ENCODE measurements around the gene RBFOX1.

The RBFOX1 gene

GRCh38 chr16:7689234-7689633 lies 356.6 kb downstream of the RBFOX1 start:
- no peak for DNase-seq (ENCODE audit: low spot score)

GRCh38 chr16:7691533-7691932 lies 358.9 kb downstream of the RBFOX1 start:
- DNase-seq (ENCODE audit: low spot score): no peak

GRCh38 chr16:7703672-7704071 lies 371.0 kb downstream of the RBFOX1 start:
- no peak for DNase-seq (ENCODE audit: low spot score)

GRCh38 chr16:7705885-7706284 lies 373.2 kb downstream of the RBFOX1 start:
- no peak for DNase-seq (ENCODE audit: low spot score)

- no peak for DNase-seq (ENCODE audit: low spot score)
These were observed 376.5 kb downstream of the RBFOX1 start for GRCh38 chr16:7709186-7709585.

- DNase-seq (ENCODE audit: low spot score): no peak
These were observed 380.6 kb downstream of the RBFOX1 start for GRCh38 chr16:7713244-7713643.

GRCh38 chr16:7714775-7715174 lies 382.1 kb downstream of the RBFOX1 start:
- no peak for DNase-seq (ENCODE audit: low spot score)

GRCh38 chr16:7716660-7717550 lies 384.3 kb downstream of the RBFOX1 start:
- no peak for DNase-seq (ENCODE audit: low spot score)

GRCh38 chr16:7722761-7723160 lies 390.1 kb downstream of the RBFOX1 start:
- no peak for DNase-seq (ENCODE audit: low spot score)

GRCh38 chr16:7731141-7731540 lies 398.5 kb downstream of the RBFOX1 start:
- DNase-seq (ENCODE audit: low spot score): no peak

- DNase-seq (ENCODE audit: low spot score): no peak
These were observed 403.6 kb downstream of the RBFOX1 start for GRCh38 chr16:7736138-7736665.

- DNase-seq (ENCODE audit: low spot score): no peak
These were observed 410.0 kb downstream of the RBFOX1 start for GRCh38 chr16:7742626-7743025.

- DNase-seq (ENCODE audit: low spot score): no peak
These were observed 412.1 kb downstream of the RBFOX1 start for GRCh38 chr16:7744546-7745264.

- DNase-seq (ENCODE audit: low spot score): no peak
These were observed 412.6 kb downstream of the RBFOX1 start for GRCh38 chr16:7745276-7745675.

- DNase-seq (ENCODE audit: low spot score): no peak
These were observed 414.3 kb downstream of the RBFOX1 start for GRCh38 chr16:7746941-7747340.

GRCh38 chr16:7748522-7748921 lies 415.9 kb downstream of the RBFOX1 start:
- DNase-seq (ENCODE audit: low spot score): no peak

GRCh38 chr16:7755347-7755882 lies 422.8 kb downstream of the RBFOX1 start:
- DNase-seq (ENCODE audit: low spot score): no peak

Data from iPS-NIHi11 (cell line).